HepG2 (cell line): ENCODE results near the gene SNAP25. TPM values are rescaled to one million over a fixed set of nuclear protein-coding genes. Genes with fewer than 3 reads are reported as not detected.

Experiments used
- ARID5B ChIP-seq: IDR thresholded peaks from 2 replicates; pipeline ENCODE4 v1.4.0; 2020; ENCODE audit warnings: mild to moderate bottlenecking, missing genetic modification reagents
- CTCF ChIP-seq: sonication (generic); formaldehyde crosslinking; IDR thresholded peaks from 2 replicates; pipeline ENCODE4 v1.5.0; 2020; ENCODE audit warnings: mild to moderate bottlenecking, missing genetic modification reagents, moderate library complexity
- SMAD1 ChIP-seq: sonication (generic); formaldehyde crosslinking; IDR thresholded peaks from 2 replicates; pipeline ENCODE4 v1.4.0; 2020; ENCODE audit warnings: missing genetic modification reagents, low read depth, mild to moderate bottlenecking, borderline replicate concordance
- SSRP1 ChIP-seq: IDR thresholded peaks from 2 replicates; pipeline ENCODE4 v1.6.1; 2016; ENCODE audit warnings: control low read depth
- SUZ12 ChIP-seq: fragments of 150-350 bp; IDR thresholded peaks from 2 replicates; pipeline ENCODE4 v1.6.1; 2014; ENCODE audit warnings: low read depth, low read length
- TARDBP ChIP-seq: sonication (generic); formaldehyde crosslinking; IDR thresholded peaks from 2 replicates; pipeline ENCODE4 v1.8.0; 2022; ENCODE audit warnings: mild to moderate bottlenecking, missing genetic modification reagents
- ZMAT5 ChIP-seq: sonication (generic); formaldehyde crosslinking; IDR thresholded peaks from 2 replicates; pipeline ENCODE4 v1.5.0; 2020; ENCODE audit warnings: mild to moderate bottlenecking, low read depth, missing genetic modification reagents, borderline replicate concordance
- ZNF281 ChIP-seq: sonication (generic); formaldehyde crosslinking; IDR thresholded peaks from 2 replicates; pipeline ENCODE4 v1.4.0; 2020; ENCODE audit warnings: missing genetic modification reagents, borderline replicate concordance
- ZNF577 ChIP-seq: sonication (generic); formaldehyde crosslinking; IDR thresholded peaks from 2 replicates; pipeline ENCODE4 v1.4.0; 2020; ENCODE audit warnings: mild to moderate bottlenecking, low read depth, missing genetic modification reagents, borderline replicate concordance
- ZNF609 ChIP-seq: sonication (generic); formaldehyde crosslinking; IDR thresholded peaks from 2 replicates; pipeline ENCODE4 v1.4.0; 2020; ENCODE audit warnings: mild to moderate bottlenecking, missing genetic modification reagents, borderline replicate concordance
- ZNF644 ChIP-seq: IDR thresholded peaks from 2 replicates; pipeline ENCODE4 v1.6.1; 2016; ENCODE audit warnings: low read depth
- polyA plus RNA-seq, 8 experiments: library from polyadenylated mRNA; depleted of rRNA in 3 of 8; stranded (reverse) in 7 of 8; unstranded in 1 of 8; fragments of >200 nt; fragmentation: Illumina TruSeq in 4 of 8; extraction: Trizol in 4 of 8; gene quantifications; 2 replicates each; pipeline versions ENCODE4 v1.2.1 to v1.2.3, GENCODE V29; 2011 to 2016; ENCODE audit warnings: low read depth in 4 of 8, missing spikeins in 1 of 8, mixed read lengths in 1 of 8; ENCODE audit not compliant: insufficient read depth in 1 of 8
- total RNA-seq, 5 experiments: library from RNA; depleted of rRNA; stranded (reverse); fragments of >200 nt; fragmentation: Illumina TruSeq; extraction: Trizol; gene quantifications; 2 replicates each; pipeline ENCODE4 v1.2.3, GENCODE V29; 2016; ENCODE audit warnings: low read depth in 1 of 5

The SNAP25 gene
- total and polyA plus RNA-seq, 2 of the 13 experiments (the other 11 are each of a cell fraction or from before 2014, with no cell fraction given) = not detected

- TF ChIP-seq ZNF609 (no peak), CTCF (CRISPR knock-in tag) (peak; percentile 93), ARID5B (peak; percentile 66), SSRP1 (CRISPR knock-in tag) (peak; percentile 68; the same call in 1 of the 2 replicates), TARDBP (CRISPR knock-in tag) (peak; percentile 64), ZMAT5 (CRISPR knock-in tag) (no peak), SUZ12 (no peak), ZNF281 (CRISPR knock-in tag) (no peak), ZNF577 (CRISPR knock-in tag) (no peak), SMAD1 (CRISPR knock-in tag) (no peak), ZNF644 (CRISPR knock-in tag) (0 out of 2 replicates have a peak, but pooled peaks have one; percentile 33)
Measured at GRCh38 chr20:10316582-10316981, 98.0 kb downstream of the SNAP25 start (continued).
